Stomach (tissue), 4 donors: ENCODE measurements around the gene PACS2.

Source experiments
- CTCF ChIP-seq, 7 experiments: fragments of 450-650 bp in 4 of 7; fragments of 200-600 bp in 3 of 7; sonication (generic) in 3 of 7; IDR thresholded peaks; one replicate each; pipeline ENCODE4 v1.5.1; 2016 to 2019; ENCODE audit warnings: antibody characterized with exemption in 7 of 7, control low read depth in 2 of 7, mild to moderate bottlenecking in 1 of 7
- EP300 ChIP-seq: sonication (generic); formaldehyde crosslinking; IDR thresholded peaks from one replicate; pipeline ENCODE4 v1.6.1; 2017; ENCODE audit warnings: antibody characterized with exemption
- POLR2A ChIP-seq, 4 donors: fragments of 450-650 bp; IDR thresholded peaks; one replicate each; pipeline ENCODE4 v1.6.1; 2016; ENCODE audit warnings: antibody characterized with exemption in 4 of 4, control low read depth in 2 of 4, mild to moderate bottlenecking in 1 of 4, moderate library complexity in 1 of 4
- POLR2AphosphoS5 ChIP-seq, 3 donors: sonication (generic); formaldehyde crosslinking; IDR thresholded peaks; one replicate each; pipeline ENCODE4 v1.6.1; 2016; ENCODE audit warnings: antibody characterized with exemption in 3 of 3

- TF ChIP-seq POLR2A (IDR thresholded peaks at IDR 0.05): no peak
- TF ChIP-seq CTCF (IDR thresholded peaks at IDR 0.05): no peak
- no peak for TF ChIP-seq POLR2AphosphoS5 (IDR thresholded peaks at IDR 0.05)
- no peak for TF ChIP-seq EP300
These were observed 94.8 kb downstream of the PACS2 start for GRCh38 chr14:105409364-105409763.
